ENCODE measurements around the gene EREG.
"Not testable (repeated sequence)": the region's sequence is repeated elsewhere in the genome, so short reads cannot be mapped to it uniquely, and the experiment has no call there.

Gene EREG

GRCh38 chr4:74391890-74392475 is 27.0 kb downstream of the EREG start:
- no peak for DNase-seq

DNA sequence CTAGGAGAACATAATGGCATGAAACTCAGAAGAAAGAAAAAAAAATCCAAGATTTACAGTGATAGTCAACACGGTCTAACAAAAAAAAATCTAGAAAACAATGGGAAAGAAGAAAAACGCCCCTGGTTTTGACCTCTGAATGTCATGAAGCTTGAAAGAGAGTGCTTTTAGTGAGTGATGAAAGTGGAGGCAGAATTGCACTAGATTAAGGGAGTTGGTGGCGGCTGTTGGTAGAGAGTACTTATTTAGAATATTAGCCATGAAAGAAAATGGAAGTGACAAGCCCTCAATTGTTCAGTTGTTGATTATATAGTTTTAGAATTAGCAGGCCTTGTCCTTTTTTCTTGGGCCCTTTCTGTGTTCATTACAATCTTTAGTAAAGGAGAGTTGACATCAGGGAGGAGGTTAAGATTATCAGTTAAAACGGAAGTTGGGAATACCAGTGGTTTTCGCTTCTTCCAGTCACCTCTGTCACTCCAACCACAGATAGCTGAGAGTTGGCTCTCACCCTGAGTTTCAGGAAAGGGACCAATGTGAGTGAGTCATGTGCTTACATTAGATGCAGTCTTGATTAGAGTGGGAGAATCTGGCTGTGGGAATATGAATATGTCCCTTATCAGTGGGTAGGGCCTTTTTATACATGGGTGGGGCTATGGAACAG is 29.7 kb downstream of the EREG start:
- no peak for DNase-seq

GRCh38 chr4:74395633-74396032 is 30.7 kb downstream of the EREG start:
- DNase-seq, result no peak

DNA sequence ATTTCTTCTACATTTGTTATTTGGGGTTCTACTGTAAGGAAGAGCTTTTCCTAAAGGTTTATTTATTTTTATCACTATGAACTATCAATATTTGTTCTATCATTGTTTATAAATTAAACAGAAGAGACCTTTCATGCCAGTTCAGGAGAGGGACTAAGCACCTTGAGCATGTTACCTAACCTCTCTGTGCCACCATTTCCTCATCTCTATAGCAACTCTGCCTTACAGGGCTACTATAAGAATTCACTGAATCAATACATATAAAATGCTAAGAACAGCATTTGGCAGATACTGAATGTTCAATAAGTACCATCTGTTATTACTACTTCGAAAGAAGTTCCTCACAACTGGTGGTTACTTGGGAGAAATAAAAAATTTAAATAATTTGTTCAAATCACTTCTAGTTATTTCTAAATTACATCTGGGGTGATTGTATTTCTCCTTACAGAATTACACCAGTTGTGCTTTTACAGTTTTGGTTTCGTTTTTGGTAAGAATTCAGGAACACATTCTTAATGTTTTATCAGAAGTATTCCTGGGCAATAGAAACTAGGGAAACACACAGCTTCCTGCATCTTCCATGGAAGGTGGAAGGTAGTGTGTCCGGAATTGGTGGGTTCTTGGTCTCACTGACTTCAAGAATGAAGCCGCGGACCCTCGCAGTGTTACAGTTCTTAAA is 32.9 kb downstream of the EREG start:
- no peak for DNase-seq

- DNase-seq, result not testable (repeated sequence)
These were observed 34.1 kb downstream of the EREG start for GRCh38 chr4:74398894-74399589.

GRCh38 chr4:74400395-74400794 is 35.5 kb downstream of the EREG start:
- peak; percentile 62 for DNase-seq

- no peak for DNase-seq
These were observed 37.9 kb downstream of the EREG start for GRCh38 chr4:74402692-74403456.

- DNase-seq, result no peak
These were observed 42.9 kb downstream of the EREG start for GRCh38 chr4:74407891-74408290.

GRCh38 chr4:74408639-74409038 is 43.7 kb downstream of the EREG start:
- no peak for DNase-seq

DNA sequence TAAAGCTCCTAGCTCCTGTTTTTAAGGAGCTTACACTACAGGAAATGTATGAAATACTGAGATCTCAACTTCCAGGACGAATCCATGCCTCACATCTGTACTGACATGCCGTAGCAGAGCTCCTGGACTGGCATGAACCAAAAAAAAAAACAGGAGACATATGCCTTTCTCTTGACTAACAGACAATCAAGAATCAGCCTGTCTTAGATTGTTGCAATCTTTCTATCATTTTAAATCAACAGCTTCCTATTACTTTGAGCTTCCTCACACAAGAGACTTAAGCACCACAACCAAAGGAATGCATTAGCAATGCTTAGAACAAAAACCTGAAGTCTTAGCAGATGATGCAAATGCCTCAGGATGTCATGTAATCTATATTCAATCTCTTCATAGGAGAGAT is 45.3 kb downstream of the EREG start:
- DNase-seq, result no peak

- DNase-seq, result no peak
These were observed 47.3 kb downstream of the EREG start for GRCh38 chr4:74412225-74412624.

GRCh38 chr4:74413265-74413664 is 48.3 kb downstream of the EREG start:
- DNase-seq, result no peak

DNA sequence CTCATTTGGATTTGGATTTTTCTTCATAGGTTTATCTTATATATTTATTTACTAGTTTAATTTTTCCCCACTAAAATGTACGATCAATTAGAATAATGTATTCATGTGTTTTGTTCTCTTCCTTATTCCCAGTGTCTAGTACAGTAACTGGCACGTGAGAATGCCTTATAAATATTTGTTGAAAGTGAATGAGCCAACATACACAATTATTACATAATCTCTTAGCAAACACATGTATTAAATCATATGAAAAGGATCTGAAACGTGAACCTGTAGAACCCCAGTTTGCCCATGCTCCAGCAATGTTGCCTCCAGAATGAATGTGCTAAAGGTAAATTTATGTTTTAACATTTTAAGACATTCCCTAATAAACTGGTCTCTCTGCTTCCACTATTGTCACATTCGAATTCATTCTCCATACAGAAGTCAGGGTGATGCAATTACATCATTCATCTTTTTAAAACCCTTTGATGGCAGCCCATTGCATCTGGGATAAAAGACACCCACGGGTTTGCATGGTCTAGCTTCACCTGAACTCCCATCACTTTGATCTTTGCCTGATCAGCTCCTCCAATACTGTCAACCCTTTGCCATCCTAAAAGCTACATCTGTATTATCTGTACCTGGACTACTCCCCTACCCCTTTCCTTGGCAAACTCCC is 49.3 kb downstream of the EREG start:
- no peak for DNase-seq

- no peak for DNase-seq
These were observed 50.8 kb downstream of the EREG start for GRCh38 chr4:74415602-74416300.

GRCh38 chr4:74418063-74418670 is 53.2 kb downstream of the EREG start:
- DNase-seq, result no peak

DNA sequence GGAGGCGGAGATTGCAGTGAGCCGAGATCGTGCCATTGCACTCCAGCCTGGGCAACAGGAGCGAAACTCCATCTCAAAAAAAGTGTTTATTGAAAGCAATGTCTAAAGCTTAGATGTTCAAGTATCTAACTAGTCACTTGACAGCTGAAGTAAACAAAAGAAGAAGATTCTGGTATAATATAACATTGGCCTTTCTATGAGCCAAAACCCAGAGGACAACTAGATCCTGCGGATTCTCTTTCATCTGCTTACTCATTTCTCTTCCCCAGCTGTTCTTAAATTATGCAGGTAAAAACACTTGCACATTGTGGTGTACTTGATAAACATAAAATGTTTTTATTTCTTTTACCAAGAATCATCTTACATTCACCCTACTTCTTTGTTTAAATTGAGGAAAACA is 55.9 kb downstream of the EREG start:
- no peak for DNase-seq

DNA sequence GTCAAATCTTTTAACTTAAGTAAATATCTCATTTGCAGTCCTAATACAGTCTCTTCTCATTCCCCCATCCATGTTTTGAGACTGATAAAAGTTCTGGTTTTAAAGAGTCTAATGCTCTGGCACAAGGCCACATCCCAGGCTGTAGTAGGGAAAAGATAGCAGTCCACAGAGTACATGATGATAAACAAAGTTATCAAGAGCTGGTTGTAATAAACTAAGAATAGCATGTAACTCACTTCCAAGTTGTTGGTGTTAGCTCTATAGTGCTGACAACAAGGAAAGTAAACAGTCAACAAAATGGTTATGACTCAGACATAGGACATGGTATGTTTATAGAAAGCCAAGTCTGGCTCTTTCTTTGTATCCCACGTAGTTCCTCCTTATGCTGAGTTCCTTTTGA is 58.2 kb downstream of the EREG start:
- DNase-seq, result no peak

- no peak for DNase-seq
These were observed 59.2 kb downstream of the EREG start for GRCh38 chr4:74424111-74424510.

DNA sequence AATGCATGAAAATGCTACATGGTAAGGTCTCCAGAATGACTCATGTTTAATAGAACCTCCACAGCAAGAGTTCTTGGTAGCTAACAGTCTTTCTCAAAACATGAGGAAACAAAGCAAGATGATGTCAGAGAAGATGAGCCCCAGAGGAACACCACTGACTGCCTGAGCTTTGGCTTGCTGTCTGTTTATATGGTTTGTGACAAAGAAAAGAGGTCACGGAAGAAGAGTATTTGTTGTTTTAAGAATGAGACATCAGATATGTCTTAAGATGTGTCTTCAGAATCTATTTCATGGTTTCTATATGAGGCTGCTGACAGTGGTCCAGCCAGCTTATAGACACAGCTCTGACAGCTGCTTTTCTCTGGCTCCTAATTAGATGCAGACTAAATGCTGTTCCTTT is 61.2 kb downstream of the EREG start:
- no peak for DNase-seq

GRCh38 chr4:74428276-74428675 is 63.3 kb downstream of the EREG start:
- DNase-seq, result no peak

DNA sequence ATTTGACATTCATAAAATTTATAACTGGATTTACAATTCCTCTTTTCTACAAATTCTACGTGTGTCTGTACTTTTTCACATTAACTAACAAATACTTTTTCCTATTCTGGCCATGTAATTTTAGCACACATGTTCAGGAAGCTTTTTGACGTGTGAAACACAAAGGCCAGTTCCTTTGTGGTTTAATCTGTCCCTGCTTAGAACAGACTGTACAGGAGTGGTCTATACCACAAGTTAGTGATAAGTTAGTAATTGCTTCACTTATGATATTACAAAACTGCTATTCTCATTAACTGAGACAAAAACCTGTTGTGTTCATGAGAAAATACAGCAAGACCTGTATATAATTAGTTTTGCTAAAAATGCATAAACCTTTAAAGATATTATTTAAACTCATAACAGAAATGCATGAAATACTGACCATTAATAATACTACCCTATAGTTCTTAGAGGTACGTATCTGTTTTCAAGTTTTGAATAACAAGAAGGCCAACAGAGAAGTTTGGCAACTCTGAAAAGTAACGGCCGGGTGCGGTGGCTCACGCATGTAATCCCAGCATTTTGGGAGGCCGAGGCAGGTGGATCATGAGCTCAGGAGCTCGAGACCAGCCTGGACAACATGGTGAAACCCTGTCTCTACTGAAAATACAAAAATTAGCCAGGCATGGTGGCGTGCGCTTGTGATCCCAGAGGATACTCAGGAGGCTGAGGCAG is 66.3 kb downstream of the EREG start:
- no peak for DNase-seq

Measured in islet precursor cell (in vitro differentiated cells).